ENCODE data around the gene PRKCB. TPM values are rescaled to one million over a fixed set of nuclear protein-coding genes. Genes with fewer than 3 reads are reported as not detected.

PRKCB gene
- total and polyA plus RNA-seq, 2 donors from 2014 or later: 0.62 to 17.8 TPM

- H3K9ac ChIP-seq (ENCODE audit: low read length in 3 of 3): no peak overlapping the region
- no peaks in the 10 kb centered on the region for H3K9me3 ChIP-seq (ENCODE audit: control insufficient read depth in 2 of 3, insufficient read depth in 1 of 3, low read length in 3 of 3)
- no peak for DNase-seq
- H3K4me3 ChIP-seq (ENCODE audit: low read length in 3 of 3): no peak overlapping the region
- no peak for TF ChIP-seq CTCF (IDR thresholded peaks at IDR 0.05; ENCODE audit: borderline replicate concordance, extremely low read depth, insufficient read depth)
- intact Hi-C loops (cut with DNase I): no loop called here
- no peaks in the 10 kb centered on the region for H3K4me1 ChIP-seq (ENCODE audit: control insufficient read depth in 2 of 3, insufficient read depth in 2 of 3, low read depth in 1 of 3, low read length in 3 of 3)
- no peaks in the 10 kb centered on the region for H3K36me3 ChIP-seq (ENCODE audit: control insufficient read depth in 2 of 3, insufficient read depth in 3 of 3, low read length in 3 of 3)
- H3K27ac ChIP-seq (ENCODE audit: low read depth in 2 of 2, low read length in 2 of 2): no peak overlapping the region
- no peaks in the 10 kb centered on the region for H3K27me3 ChIP-seq (ENCODE audit: control insufficient read depth, insufficient read depth, low read length)
- no peak for FAIRE-seq
Measured at GRCh38 chr16:23934610-23935236, 98.9 kb downstream of the PRKCB start.

- Histone ChIP-seq H3K9ac (ENCODE audit: low read length in 3 of 3) (no peak overlapping the region), H3K4me3 (ENCODE audit: low read length in 3 of 3) (no peak overlapping the region), H3K27ac (ENCODE audit: low read depth in 2 of 2, low read length in 2 of 2) (no peak overlapping the region), H3K9me3 (ENCODE audit: control insufficient read depth in 2 of 3, insufficient read depth in 1 of 3, low read length in 3 of 3) (no peaks in the 10 kb centered on the region), H3K36me3 (ENCODE audit: control insufficient read depth in 2 of 3, insufficient read depth in 3 of 3, low read length in 3 of 3) (no peaks in the 10 kb centered on the region), H3K4me1 (ENCODE audit: control insufficient read depth in 2 of 3, insufficient read depth in 2 of 3, low read depth in 1 of 3, low read length in 3 of 3) (no peaks in the 10 kb centered on the region), H3K27me3 (ENCODE audit: control insufficient read depth, insufficient read depth, low read length) (no peaks in the 10 kb centered on the region)
- TF ChIP-seq CTCF (IDR thresholded peaks at IDR 0.05; ENCODE audit: borderline replicate concordance, extremely low read depth, insufficient read depth): no peak
- no peak for DNase-seq
- FAIRE-seq: no peak
- intact Hi-C loops (cut with DNase I): no loop called here
Measured at GRCh38 chr16:23940111-23940510, 104.3 kb downstream of the PRKCB start.

- H3K27ac ChIP-seq (ENCODE audit: low read depth in 2 of 2, low read length in 2 of 2): no peak overlapping the region
- intact Hi-C loops (cut with DNase I): no loop called here
- TF ChIP-seq CTCF (IDR thresholded peaks at IDR 0.05; ENCODE audit: borderline replicate concordance, extremely low read depth, insufficient read depth): no peak
- H3K36me3 ChIP-seq (ENCODE audit: control insufficient read depth in 2 of 3, insufficient read depth in 3 of 3, low read length in 3 of 3): no peaks in the 10 kb centered on the region
- no peak overlapping the region for H3K9ac ChIP-seq (ENCODE audit: low read length in 3 of 3)
- no peaks in the 10 kb centered on the region for H3K9me3 ChIP-seq (ENCODE audit: control insufficient read depth in 2 of 3, insufficient read depth in 1 of 3, low read length in 3 of 3)
- no peaks in the 10 kb centered on the region for H3K4me1 ChIP-seq (ENCODE audit: control insufficient read depth in 2 of 3, insufficient read depth in 2 of 3, low read depth in 1 of 3, low read length in 3 of 3)
- H3K27me3 ChIP-seq (ENCODE audit: control insufficient read depth, insufficient read depth, low read length): no peaks in the 10 kb centered on the region
- H3K4me3 ChIP-seq (ENCODE audit: low read length in 3 of 3): no peak overlapping the region
- DNase-seq (no peak), FAIRE-seq (no peak)
Measured at GRCh38 chr16:23941025-23941424, 105.2 kb downstream of the PRKCB start.

Data from kidney (tissue), 14 donors.